ENCODE data around the gene GPR158.

GPR158 gene

GRCh38 chr10:25198151-25198550 lies 23.4 kb downstream of the GPR158 start:
- in situ Hi-C loops (cut with HindIII; ENCODE audit: low sequenced_read_pairs): no loop called here
- no peak for DNase-seq (ENCODE audit: low read depth, low spot score)
- H3K4me3 ChIP-seq (ENCODE audit: low read depth, low read length): no peak overlapping the region
- TF ChIP-seq CTCF (IDR thresholded peaks at IDR 0.05; ENCODE audit: low read depth, low read length): no peak

GRCh38 chr10:25206693-25207414 lies 32.1 kb downstream of the GPR158 start:
- in situ Hi-C loops (cut with HindIII; ENCODE audit: low sequenced_read_pairs): no loop called here
- no peak for TF ChIP-seq CTCF (IDR thresholded peaks at IDR 0.05; ENCODE audit: low read depth, low read length)
- DNase-seq (ENCODE audit: low read depth, low spot score): no peak
- no peak overlapping the region for H3K4me3 ChIP-seq (ENCODE audit: low read depth, low read length)

- H3K4me3 ChIP-seq (ENCODE audit: low read depth, low read length): no peak overlapping the region
- no peak for DNase-seq (ENCODE audit: low read depth, low spot score)
- in situ Hi-C loops (cut with HindIII; ENCODE audit: low sequenced_read_pairs): no loop called here
These were observed 34.8 kb downstream of the GPR158 start for GRCh38 chr10:25209618-25210017.

GRCh38 chr10:25210265-25210664 lies 35.5 kb downstream of the GPR158 start:
- DNase-seq (ENCODE audit: low read depth, low spot score): no peak
- H3K4me3 ChIP-seq (ENCODE audit: low read depth, low read length): no peak overlapping the region
- TF ChIP-seq CTCF (IDR thresholded peaks at IDR 0.05; ENCODE audit: low read depth, low read length): no peak
- in situ Hi-C loops (cut with HindIII; ENCODE audit: low sequenced_read_pairs): no loop called here

More at GRCh38 chr10:25209618-25210017, 34.8 kb downstream of the GPR158 start:
- no peak for TF ChIP-seq CTCF (IDR thresholded peaks at IDR 0.05; ENCODE audit: low read depth, low read length)

- in situ Hi-C loops (cut with HindIII; ENCODE audit: low sequenced_read_pairs): no loop called here
- DNase-seq (ENCODE audit: low read depth, low spot score): no peak
- no peak overlapping the region for H3K4me3 ChIP-seq (ENCODE audit: low read depth, low read length)
- no peak for TF ChIP-seq CTCF (IDR thresholded peaks at IDR 0.05; ENCODE audit: low read depth, low read length)
These were observed 45.4 kb downstream of the GPR158 start for GRCh38 chr10:25220156-25220555.

GRCh38 chr10:25222085-25222660 lies 47.4 kb downstream of the GPR158 start:
- in situ Hi-C loops (cut with HindIII; ENCODE audit: low sequenced_read_pairs): no loop called here
- DNase-seq (ENCODE audit: low read depth, low spot score): no peak
- no peak overlapping the region for H3K4me3 ChIP-seq (ENCODE audit: low read depth, low read length)
- TF ChIP-seq CTCF (IDR thresholded peaks at IDR 0.05; ENCODE audit: low read depth, low read length): no peak
